Retinal pigment epithelial cell (primary cell): ENCODE data around the gene B3GNT5.

Experiments used
- DNase-seq: peaks from one replicate; pipeline ENCODE4 v3.0.0-alpha.2; 2010; ENCODE audit warnings: low read depth
- H3K4me3 ChIP-seq: 2 replicates; pipeline ENCODE4 v1.5.1; 2011; ENCODE audit warnings: mild to moderate bottlenecking, low read length, control low read depth, moderate library complexity
- TF ChIP-seq, protein P1 (sequence below): conservative IDR thresholded peaks from 2 replicates; pipeline ENCODE4 v1.5.1; 2011; ENCODE audit warnings: low read depth, low read length, control low read depth, inconsistent platforms

The B3GNT5 gene

DNA sequence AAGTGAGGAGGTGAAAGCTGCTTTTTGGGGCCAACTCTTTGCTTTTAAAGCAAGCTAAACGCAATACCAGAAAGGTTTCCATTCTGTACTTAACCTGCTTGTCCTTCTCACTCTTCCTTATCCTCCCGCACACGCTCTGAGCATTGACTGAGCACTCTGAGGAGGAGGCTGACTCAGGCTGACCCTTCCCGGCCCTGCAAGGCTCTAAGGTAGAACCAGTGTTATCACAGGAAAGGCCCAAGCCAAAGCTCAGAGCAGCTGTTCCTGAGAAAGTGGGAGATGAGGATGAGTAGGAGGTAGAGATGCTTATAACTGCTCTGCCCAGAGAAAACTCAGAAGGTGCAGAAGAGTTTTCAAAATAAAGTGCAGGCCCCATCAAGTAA is 2.3 kb downstream of the B3GNT5 start:
- TF ChIP-seq, protein P1, sequence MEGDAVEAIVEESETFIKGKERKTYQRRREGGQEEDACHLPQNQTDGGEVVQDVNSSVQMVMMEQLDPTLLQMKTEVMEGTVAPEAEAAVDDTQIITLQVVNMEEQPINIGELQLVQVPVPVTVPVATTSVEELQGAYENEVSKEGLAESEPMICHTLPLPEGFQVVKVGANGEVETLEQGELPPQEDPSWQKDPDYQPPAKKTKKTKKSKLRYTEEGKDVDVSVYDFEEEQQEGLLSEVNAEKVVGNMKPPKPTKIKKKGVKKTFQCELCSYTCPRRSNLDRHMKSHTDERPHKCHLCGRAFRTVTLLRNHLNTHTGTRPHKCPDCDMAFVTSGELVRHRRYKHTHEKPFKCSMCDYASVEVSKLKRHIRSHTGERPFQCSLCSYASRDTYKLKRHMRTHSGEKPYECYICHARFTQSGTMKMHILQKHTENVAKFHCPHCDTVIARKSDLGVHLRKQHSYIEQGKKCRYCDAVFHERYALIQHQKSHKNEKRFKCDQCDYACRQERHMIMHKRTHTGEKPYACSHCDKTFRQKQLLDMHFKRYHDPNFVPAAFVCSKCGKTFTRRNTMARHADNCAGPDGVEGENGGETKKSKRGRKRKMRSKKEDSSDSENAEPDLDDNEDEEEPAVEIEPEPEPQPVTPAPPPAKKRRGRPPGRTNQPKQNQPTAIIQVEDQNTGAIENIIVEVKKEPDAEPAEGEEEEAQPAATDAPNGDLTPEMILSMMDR: no peak
- H3K4me3 ChIP-seq: peak overlapping the region; percentile 81
- DNase-seq: no peak

DNA sequence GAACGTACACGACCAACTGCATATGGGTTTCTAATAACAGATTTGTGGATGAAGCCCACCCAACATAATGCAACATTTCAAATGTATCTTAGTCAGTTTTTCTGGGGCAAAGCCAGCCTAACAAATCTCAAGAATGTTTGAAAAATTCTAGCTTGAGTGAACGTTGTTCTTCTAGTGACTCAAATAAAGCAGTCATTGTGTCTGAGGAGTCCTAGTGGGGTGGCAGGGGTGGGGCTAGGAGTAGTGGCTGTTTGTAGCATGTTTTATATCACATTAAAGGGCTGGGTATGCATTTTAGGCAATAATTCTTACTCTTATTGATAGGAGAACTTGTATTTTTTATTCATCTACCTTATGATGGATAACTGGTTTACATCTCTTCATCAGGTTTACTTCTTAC is 6.0 kb downstream of the B3GNT5 start:
- TF ChIP-seq, protein P1: no peak
- H3K4me3 ChIP-seq: no peak overlapping the region
- DNase-seq: no peak

DNA sequence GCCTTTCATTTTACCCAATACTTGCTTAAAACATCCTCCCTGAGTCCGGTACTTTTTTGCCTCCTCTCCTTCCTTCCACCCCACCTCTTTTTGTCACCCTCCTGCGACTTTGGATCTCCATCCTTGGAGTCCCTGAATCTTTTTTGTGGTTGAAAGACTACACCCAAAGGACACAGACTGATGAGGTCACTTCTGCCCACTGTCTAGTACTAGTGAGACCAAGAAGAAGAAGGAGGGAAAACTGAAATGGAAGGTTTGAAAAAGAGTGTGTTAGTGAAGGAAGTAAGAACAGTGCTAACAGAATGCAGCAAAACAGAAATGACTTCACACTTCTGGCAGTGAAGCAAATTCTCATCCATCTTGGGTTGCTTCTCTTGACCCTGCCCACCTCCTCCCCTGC is 6.6 kb downstream of the B3GNT5 start:
- no peak overlapping the region for H3K4me3 ChIP-seq
- TF ChIP-seq, protein P1: no peak
- DNase-seq: no peak

DNA sequence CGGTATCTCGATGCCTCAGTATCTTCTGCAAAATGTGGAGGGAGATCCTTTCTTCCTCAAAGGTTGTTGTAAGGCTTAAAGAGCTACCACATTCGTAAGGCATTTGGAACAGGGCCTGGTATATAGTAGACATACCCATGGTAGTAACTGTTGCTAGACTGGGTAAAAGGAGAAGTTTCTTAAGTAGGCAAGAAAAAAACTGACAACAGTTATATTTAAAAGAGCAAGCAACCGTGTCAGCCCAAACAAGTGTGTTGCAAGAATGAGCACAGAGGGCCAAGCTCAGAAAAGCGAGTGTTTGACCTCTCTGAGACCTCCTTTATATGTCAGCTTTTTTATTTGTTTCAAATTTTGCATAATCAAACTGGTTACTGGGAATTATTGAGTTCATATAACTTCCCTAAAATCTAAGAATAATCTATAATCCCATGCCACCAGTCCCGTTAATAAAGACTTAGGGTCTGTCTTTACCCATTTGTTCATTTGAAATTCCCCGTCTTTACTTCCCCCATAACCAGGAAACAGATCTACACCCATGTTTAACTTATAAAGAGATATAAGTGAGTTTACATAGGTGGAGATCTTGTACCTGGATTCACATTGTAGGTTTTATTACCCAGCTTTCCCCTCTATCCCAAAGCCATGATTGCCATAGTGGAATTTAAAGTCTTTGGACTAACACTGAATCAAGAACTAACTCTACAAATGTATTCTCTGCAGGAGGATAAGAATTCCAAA is 7.3 kb downstream of the B3GNT5 start:
- no peak for DNase-seq
- H3K4me3 ChIP-seq: no peak overlapping the region
- TF ChIP-seq, protein P1: no peak

DNA sequence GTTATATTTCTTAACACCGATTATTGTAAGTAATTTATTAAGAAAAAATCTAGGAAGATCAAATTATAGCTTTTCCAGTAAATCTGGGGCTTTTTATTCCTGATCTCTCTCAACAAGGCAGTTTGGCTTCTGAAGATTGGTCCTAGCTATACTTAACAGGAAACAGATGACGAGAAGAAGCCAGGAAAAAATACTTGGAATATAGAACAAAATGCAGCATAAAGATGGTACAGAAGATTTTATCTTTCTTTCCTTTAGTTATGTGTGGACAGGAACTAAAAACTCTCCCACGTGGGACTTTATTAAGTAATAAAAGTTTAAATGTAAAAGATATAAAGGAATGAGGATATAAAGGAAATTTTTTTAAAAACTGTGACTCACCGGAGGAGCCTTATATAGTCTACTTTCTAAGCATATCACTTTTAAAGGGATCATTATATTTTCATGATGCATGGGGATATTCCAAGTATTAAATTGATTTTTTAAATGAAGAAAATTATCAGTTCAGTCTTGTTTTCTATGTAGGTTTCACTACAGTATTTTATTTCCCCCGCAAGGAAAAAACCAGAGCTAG is 8.2 kb downstream of the B3GNT5 start:
- no peak for DNase-seq
- no peak overlapping the region for H3K4me3 ChIP-seq
- TF ChIP-seq, protein P1: no peak

DNA sequence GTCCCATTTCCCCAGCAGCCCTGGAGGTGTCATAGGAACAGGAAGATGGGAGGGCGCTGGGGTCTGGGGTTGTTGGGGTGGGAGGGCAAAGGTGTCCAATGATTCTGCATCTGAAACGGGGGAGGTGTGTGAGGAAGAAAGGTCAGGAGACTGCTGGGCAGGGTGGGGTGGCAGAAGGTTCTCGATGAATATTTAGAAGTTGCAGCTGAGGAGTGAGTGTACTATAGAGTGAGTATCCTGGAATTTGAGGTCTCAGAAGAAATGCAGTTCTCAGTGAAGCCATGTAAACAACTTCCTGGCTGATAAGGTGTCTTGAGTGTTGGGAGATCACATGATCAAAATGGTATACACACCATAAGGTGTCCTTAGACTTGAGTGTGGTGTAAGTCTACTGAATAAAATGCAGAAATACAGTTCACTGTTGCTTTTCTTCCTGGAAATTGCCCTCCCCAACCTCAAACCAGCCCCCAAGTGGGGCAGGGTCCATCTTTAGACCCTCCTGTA is 9.9 kb downstream of the B3GNT5 start:
- TF ChIP-seq, protein P1: no peak
- no peak overlapping the region for H3K4me3 ChIP-seq
- no peak for DNase-seq

DNA sequence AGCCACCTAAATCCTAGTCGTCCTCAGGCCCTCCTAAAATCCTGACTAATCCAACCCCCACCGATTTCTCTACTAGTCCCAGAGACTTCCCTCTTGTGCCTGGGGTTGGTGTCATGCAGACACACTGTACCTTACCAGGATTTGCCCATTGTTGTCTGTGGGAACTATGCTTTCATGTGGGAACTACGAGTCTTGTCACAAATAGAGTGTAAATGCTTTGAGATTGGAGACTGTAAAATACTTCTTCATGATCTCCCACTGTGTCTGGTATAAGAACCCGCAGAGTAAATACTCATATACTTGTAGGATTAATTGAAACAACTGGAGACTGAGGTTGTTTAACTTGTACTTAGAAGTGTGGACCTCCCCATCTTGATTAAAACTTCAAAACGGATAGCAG is 11.2 kb downstream of the B3GNT5 start:
- TF ChIP-seq, protein P1: no peak
- no peak overlapping the region for H3K4me3 ChIP-seq
- no peak for DNase-seq
